ENCODE measurements around the gene BARX1. TPM values are rescaled to one million over a fixed set of nuclear protein-coding genes. Genes with fewer than 3 reads are reported as not detected.

The BARX1 gene
- total RNA-seq, 1 donor from 2014 or later, result not detected

- ATAC-seq (no peak), DNase-seq (ENCODE audit: low spot score) (no peak)
Observed at GRCh38 chr9:93929231-93929630, 25.9 kb downstream of the BARX1 start.

GRCh38 chr9:93922535-93922934 lies 32.6 kb downstream of the BARX1 start:
- DNase-seq (ENCODE audit: low spot score) (no peak), ATAC-seq (no peak)

GRCh38 chr9:93920131-93920800 lies 34.9 kb downstream of the BARX1 start:
- DNase-seq (ENCODE audit: low spot score) (no peak), ATAC-seq (no peak)

- no peak for ATAC-seq
- DNase-seq (ENCODE audit: low spot score), result no peak
Observed at GRCh38 chr9:93918061-93918460, 37.1 kb downstream of the BARX1 start.

DNA sequence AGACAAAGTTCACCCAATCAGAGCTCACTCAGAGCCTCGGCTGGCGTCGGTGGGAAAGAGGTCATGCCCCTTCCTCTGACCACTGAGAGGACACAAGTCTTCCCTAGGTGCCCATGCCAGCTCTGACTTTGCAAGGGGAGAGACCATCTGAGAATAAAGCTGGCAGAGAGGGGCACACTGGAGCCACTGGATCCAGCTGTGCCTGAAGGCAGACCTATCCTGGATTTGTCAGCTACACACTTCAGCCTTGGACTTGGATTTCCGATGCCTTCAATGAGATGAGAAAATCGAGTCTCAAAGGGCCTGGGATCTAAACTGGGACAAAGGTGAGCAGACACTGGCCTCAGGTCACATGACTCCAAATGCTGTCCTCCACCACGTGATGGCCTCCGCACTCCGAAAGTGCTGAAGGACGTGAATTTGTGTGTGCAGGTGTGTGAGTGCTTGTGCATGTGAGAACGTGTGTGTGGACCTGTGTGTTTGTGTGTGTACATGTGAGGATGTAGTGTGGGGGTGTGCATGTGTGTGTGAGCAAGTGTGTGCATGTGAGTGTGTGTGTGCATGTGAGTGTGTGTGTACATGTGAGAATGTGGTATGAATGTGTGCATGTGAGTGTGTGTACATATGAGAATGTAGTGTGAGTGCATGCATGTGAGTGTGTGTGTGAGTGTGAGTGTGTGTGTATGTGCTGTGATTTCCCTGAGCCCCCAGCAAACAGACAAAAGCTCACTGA lies 37.9 kb downstream of the BARX1 start:
- no peak for DNase-seq (ENCODE audit: low spot score)
- ATAC-seq, result no peak

DNA sequence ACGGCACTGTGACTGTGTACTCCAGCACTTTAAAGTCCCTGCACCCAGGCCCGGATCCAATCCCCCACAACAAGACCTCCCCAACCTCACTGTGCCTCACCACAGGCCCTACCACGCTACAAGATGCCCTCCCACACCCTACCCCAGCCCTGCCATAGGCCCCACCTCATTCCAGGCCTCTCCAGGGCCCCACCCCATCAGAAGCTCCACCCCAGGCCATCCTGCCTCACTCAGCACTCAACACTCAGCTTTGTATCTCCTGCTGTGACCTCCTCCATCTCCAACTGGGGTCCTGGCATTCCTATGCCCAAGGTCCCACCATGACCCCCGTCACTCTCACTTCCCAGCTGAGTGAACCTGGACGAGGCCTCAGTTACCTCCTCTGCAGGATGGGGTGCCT lies 38.8 kb downstream of the BARX1 start:
- ATAC-seq, result no peak
- DNase-seq (ENCODE audit: low spot score), result no peak

DNA sequence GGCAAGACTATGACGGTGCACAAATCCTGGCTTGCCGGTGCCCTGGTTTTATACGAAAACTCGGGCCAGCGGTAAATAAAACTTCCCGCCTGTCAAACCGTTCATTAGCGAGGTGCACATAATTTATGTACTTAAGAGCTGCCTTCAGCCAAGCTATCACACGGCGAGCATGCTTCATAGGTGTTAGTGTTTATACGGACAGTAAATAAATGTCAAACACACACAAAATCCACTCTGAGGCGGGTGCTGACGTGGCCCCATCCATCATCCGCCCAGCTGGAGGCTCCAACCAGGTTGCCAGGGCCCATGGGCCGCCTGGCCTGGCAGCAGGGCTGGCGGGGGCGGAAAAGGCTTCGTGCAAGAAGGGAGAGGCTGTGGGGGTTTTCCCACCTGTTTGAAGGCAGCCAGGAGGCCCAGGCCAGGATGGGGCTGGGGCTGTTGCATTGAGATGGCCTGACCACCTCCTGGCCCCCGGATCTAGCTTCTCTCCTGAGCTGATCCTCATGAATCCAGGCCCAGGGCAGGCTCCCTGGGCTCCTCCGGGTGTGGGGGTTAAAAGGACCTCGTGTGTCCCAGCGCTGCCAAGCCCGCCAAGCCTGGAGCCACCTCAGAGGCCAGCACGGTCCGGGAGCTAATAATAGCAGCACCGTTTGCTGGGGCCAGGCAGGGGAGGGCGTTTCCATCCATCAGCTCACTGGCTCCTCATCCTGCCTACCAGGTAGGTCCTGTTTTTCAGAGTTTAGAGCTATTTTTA lies 43.2 kb downstream of the BARX1 start:
- no peak for ATAC-seq

DNA sequence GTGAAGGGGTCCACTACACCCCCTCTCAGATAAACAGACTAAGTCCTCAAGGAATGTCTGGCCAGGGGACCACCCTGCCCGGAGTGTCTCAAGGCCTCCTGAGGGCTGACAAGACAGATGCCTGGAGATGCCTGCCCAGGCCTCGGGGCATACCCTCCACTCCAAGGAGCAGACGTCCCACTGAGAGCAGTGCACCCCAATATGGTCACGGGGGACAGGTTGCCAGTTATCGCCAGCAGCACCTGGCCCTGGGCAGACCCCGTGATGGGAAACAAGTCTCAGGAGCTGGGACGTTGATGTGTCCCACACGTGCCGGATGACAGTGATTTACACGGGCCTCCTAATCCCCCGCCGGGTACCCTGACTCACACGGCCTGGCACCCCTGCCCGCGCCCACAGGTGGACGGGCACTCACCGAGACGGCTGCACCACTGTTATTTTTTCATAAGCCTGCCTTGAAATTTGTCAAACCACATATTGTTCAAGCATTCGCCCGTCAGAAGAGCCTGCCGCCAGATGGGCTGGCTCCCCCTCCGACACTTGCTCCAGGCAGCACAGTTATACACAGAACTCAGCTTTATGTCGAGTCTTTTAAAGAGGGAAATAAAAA lies 43.9 kb downstream of the BARX1 start:
- ATAC-seq (no peak), DNase-seq (ENCODE audit: low spot score) (no peak)

More for the DNA sequence above, 43.2 kb downstream of the BARX1 start:
- DNase-seq (ENCODE audit: low spot score), result no peak

DNA sequence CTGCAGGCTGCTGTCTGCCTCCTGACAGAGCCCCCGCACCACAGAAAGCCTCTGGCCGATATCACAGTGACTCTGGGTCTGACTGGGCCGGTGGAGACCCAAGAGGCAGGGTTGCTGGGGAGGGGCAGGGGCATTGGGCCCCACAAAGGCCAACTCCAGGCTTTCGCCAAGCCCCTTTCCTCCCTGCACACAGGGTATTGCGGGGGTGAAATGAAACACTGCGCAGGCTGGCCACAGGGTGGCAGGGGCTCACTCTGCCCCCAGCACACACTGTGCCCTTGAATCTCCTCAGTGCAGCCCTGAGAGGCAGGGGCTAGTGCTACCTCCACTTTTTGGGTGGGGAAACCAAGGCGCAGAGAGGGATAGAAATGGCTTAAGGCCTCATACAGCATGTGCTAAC lies 44.6 kb downstream of the BARX1 start:
- ATAC-seq (no peak), DNase-seq (ENCODE audit: low spot score) (no peak)

DNA sequence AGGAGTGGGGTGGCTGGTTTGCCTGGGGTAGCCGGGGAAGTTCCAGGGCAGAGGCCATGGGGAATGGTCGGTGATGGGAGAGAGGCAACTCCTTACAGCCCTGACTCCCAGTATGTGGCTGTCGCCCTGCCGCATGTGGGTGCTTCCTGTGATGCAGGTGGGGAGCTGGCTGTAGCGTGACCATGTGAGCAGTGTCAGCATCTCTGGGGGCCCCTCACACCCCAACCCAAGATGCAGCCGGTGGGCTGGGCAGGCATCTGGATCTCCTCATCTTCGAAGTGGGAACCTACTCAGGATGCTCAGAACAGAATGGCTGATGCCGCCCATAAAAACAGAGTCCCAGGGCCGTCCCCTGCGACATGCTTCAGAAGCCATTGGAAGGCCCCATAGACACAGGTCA lies 45.0 kb downstream of the BARX1 start:
- DNase-seq (ENCODE audit: low spot score) (no peak), ATAC-seq (no peak)

DNA sequence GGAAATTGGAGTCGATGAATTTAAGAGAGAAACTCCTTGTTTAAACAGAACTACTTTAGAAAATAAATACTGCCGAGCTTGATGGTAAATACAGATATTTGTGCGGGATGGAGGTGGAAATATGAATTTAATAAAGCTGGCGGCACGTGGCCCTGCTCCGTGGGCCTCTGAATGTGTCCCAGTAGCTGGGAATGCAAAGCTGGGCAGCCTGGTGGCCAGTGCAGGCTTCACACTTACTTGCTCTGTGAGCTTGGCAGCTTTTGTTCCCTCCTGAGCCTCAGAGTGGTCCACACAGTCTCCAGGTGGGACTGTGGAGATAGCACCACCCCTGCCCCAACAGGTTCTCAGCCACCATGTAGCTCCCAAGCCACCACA lies 45.9 kb downstream of the BARX1 start:
- ATAC-seq, result no peak
- DNase-seq (ENCODE audit: low spot score), result no peak

GRCh38 chr9:93908591-93909241 lies 46.4 kb downstream of the BARX1 start:
- no peak for ATAC-seq
- no peak for DNase-seq (ENCODE audit: low spot score)

DNA sequence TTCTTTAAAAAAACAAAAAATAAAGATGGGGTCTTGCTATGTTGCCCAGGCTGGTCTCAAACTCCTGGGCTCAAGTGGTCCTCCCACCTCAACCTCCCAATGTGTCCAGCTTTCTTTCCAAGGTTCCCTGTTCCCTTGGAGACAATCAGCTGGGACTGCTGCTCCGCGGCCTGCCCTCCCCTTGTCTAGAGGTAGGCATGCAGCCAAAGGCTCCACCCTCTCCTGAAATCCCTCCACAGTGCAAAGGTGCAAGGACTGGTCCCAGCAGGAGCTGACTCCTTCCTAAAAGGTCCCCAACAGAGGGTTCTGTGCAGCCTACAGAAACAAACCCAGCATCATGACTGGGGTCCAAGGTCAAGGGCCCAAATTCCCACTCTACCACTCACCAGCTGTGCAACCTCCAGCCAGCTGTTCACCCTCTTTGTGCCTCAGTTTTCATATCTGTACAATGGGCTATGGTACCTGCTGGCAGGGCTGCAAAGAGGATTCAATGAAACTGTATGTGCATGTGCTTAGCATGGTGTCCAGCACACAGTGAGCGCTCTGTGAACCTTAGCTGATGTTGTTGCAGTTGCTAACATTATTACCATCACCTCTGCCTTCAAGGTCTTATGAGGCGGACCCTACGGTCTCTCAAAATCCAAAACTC lies 47.5 kb downstream of the BARX1 start:
- ATAC-seq (no peak), DNase-seq (ENCODE audit: low spot score) (no peak)

GRCh38 chr9:93906195-93906880 lies 48.8 kb downstream of the BARX1 start:
- no peak for DNase-seq (ENCODE audit: low spot score)
- ATAC-seq, result no peak

DNA sequence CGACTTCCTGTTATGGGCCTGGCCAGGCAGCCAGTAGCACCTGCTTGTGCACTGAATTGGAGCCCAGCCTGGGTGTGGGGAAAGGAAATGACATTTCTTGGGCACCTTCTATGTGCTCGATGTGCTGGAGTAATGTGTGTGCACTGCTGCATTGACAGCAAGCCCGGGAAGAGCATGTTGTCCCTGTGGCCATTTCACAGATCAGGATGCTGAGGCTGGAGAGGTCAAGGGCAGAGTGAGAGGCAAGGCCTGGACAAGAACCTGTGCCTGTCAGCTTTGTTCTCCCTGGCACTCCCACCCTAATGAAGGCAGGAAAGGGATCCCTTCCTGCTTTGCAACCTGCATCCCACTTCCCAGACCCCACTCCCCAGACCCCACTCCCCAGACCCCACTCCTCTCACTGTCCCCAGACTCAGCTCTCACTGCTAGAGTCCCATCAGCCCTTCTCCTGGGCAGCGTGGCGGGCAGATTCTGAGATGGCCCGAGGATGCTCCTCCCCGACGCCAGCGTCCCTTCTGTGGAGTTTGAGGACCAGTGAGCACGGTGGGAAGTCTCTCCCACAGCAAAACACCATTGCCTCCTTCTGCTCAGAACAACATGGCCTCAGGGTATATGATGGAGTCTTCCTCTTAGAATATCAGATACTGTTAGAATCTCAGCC lies 49.6 kb downstream of the BARX1 start:
- no peak for DNase-seq (ENCODE audit: low spot score)

GRCh38 chr9:93904649-93905472 lies 50.3 kb downstream of the BARX1 start:
- DNase-seq (ENCODE audit: low spot score), result no peak

More for the DNA sequence above, 49.6 kb downstream of the BARX1 start:
- ATAC-seq, result no peak

DNA sequence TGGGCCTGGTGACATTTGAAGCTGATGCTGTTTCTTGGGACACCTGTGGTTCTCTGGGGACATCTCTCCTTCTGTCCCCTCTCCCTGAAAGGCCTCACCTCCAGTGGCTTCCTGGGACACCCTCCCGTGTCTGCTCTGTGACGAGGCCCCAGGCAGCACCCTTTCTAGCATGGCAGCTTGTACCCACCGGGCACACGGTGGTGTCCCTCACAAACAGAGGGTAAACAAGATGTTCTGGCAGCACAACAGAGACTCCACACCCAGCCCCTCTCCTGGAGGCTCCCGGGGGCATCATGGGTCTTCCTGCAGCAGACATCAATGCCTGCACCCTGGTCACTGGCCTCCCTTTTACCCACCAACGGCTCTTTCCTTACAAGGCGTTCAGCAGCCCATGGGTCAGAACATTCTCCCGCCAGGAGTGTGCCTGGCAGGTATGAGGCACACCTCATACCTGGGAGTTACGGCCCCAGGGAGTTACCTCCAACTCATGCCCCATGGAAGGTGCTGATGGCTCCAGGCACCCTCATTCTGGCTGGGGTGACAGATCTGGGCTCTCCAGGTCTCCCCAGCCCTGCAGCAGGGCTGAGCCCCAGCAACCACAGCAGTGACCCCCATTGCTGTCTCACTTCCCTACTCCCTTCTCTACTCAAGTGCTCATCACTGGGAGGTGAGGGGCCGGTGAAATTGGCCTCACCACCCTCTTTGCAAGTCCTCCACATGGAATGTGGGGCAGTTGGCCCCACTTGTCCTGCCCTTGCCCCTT lies 51.1 kb downstream of the BARX1 start:
- no peak for DNase-seq (ENCODE audit: low spot score)
- no peak for ATAC-seq

More at GRCh38 chr9:93904649-93905472, 50.3 kb downstream of the BARX1 start:
- no peak for ATAC-seq

All from left lobe of liver (tissue), 2 donors.